Keratinocyte (primary cell): Measurements from ENCODE around the gene ARRB1.

ENCODE experiments used
- CTCF ChIP-seq, 3 experiments: IDR thresholded peaks in 1 of 3; conservative IDR thresholded peaks in 1 of 3; optimal IDR thresholded peaks in 1 of 3; 2 replicates in 2 of 3; 3 replicates in 1 of 3; pipeline versions ENCODE3 to v1.5.1; 2011; ENCODE audit warnings: low read length in 3 of 3, mild to moderate bottlenecking in 3 of 3, moderate library complexity in 2 of 3, control low read depth in 1 of 3, inconsistent platforms in 1 of 3; ENCODE audit not compliant: insufficient read depth in 2 of 3; ENCODE audit errors: extremely low read depth in 1 of 3
- EZH2 ChIP-seq: IDR thresholded peaks from one replicate; pipeline ENCODE4 v1.6.1; 2012; ENCODE audit warnings: inconsistent platforms, mild to moderate bottlenecking, low read length, moderate library complexity

GRCh38 chr11:75347781-75348566 lies 3.5 kb downstream of the ARRB1 start:
- TF ChIP-seq CTCF (optimal IDR thresholded peaks at IDR 0.05 in 1 of 3, IDR thresholded peaks at IDR 0.05 in 1 of 3, conservative IDR thresholded peaks at IDR 0.05 in 1 of 3; ENCODE audit: extremely low read depth in 1 of 3, insufficient read depth in 2 of 3, low read length in 3 of 3) = no peak
- TF ChIP-seq EZH2 = no peak
